Peyer's patch (tissue), 4 donors: ENCODE results near the gene GPR15. TPM values are rescaled to one million over a fixed set of nuclear protein-coding genes. Genes with fewer than 3 reads are reported as not detected.

Source experiments
- DNase-seq, 3 donors: peaks; one replicate each; pipeline ENCODE4 v3.0.0-alpha.2; 2017 to 2019
- H3K27ac ChIP-seq, 4 donors: fragments of 200-600 bp; sonication (generic); one replicate each; pipeline ENCODE4 v1.5.1; 2016 to 2019
- H3K27me3 ChIP-seq, 2 donors: fragments of 200-600 bp; sonication (generic); one replicate each; pipeline ENCODE4 v1.5.1; 2019
- H3K36me3 ChIP-seq, 3 donors: fragments of 200-600 bp; sonication (generic); one replicate each; pipeline ENCODE4 v1.5.1; 2016 to 2019
- H3K4me1 ChIP-seq, 4 donors: fragments of 200-600 bp; sonication (generic); one replicate each; pipeline ENCODE4 v1.5.1; 2016 to 2019
- H3K4me3 ChIP-seq, 4 donors: fragments of 200-600 bp; sonication (generic); 1 replicate in 3 of 4; 2 replicates in 1 of 4; pipeline ENCODE4 v1.5.1; 2016 to 2019; ENCODE audit warnings: mild to moderate bottlenecking in 1 of 4
- H3K9me3 ChIP-seq, 4 donors: fragments of 200-600 bp; sonication (generic); one replicate each; pipeline ENCODE4 v1.5.1; 2016 to 2019; ENCODE audit warnings: mild to moderate bottlenecking in 1 of 4
- POLR2A ChIP-seq, 2 donors: fragments of 450-650 bp; IDR thresholded peaks; one replicate each; pipeline ENCODE4 v1.5.1; 2017; ENCODE audit warnings: antibody characterized with exemption in 2 of 2, mild to moderate bottlenecking in 2 of 2, moderate library complexity in 2 of 2
- small RNA-seq, 2 donors: library from RNA; depleted of rRNA; stranded (forward); fragments of <200 nt; gene quantifications; one replicate each; pipeline ENCODE3, GENCODE V24; 2016
- total RNA-seq, 4 donors: library from RNA; depleted of rRNA; stranded (reverse); fragments of >200 nt; gene quantifications; one replicate each; pipeline ENCODE4 v1.1.0, GENCODE V29; 2016
- TF ChIP-seq, protein P1 (sequence below), 6 experiments: fragments of 450-650 bp in 4 of 6; fragments of 200-600 bp in 2 of 6; sonication (generic) in 1 of 6; IDR thresholded peaks; one replicate each; pipeline ENCODE4 v1.5.1; 2017 to 2019; ENCODE audit warnings: antibody characterized with exemption in 6 of 6, mild to moderate bottlenecking in 3 of 6, moderate library complexity in 1 of 6

GPR15 gene
- total RNA-seq, 4 donors from 2014 or later, result 1.2 to 26.4 (median 5.1) TPM; not detected in 1

DNA sequence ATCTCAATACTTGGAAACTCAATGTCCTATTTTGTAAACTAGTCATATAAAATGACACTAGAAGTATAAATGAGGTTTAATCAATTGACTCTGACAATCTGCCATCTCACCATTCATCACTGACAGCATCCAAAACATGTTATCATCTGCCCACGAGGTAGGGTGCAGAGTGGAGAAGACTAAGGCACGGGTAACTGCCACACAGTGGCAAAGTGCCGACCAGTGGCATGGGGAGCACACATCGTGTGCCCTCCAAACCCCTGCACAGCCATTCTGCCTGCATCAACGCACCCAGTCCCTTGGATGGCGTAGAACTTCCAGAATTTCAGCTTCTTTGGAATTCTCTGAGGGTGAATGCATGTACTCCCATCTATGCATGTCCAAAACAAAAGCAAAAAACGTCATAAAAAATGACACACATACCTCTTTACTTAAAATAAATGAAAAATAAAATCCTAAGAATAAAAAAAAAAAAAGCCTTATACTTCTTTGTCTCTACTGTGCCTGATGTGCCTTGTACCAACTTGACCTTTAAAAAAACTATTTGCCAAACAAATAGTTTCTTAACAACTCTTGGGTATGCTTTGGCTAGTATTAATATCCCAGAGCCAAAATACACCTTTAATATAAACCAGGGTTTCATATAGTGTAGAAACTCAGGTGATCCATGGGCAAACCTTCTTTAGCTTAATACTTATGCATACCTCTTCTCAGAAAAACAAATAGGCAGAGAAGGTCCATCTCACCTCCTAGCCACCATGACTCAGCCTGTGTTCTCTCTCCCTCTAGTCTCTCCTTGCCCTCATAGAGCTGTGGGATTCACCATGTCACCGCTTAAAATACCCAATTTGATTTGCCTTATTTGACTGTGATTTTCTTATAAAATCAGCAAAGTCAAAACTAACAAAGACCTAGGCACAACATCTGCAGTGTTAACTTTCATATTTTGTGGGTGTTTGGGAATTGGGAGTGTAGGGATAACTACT lies 48.9 kb downstream of the GPR15 start:
- no peak for TF ChIP-seq POLR2A (IDR thresholded peaks at IDR 0.05)
- TF ChIP-seq, protein P1, sequence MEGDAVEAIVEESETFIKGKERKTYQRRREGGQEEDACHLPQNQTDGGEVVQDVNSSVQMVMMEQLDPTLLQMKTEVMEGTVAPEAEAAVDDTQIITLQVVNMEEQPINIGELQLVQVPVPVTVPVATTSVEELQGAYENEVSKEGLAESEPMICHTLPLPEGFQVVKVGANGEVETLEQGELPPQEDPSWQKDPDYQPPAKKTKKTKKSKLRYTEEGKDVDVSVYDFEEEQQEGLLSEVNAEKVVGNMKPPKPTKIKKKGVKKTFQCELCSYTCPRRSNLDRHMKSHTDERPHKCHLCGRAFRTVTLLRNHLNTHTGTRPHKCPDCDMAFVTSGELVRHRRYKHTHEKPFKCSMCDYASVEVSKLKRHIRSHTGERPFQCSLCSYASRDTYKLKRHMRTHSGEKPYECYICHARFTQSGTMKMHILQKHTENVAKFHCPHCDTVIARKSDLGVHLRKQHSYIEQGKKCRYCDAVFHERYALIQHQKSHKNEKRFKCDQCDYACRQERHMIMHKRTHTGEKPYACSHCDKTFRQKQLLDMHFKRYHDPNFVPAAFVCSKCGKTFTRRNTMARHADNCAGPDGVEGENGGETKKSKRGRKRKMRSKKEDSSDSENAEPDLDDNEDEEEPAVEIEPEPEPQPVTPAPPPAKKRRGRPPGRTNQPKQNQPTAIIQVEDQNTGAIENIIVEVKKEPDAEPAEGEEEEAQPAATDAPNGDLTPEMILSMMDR (IDR thresholded peaks at IDR 0.05), result no peak
- DNase-seq, result no peak
- no peaks in the 10 kb centered on the region for H3K27me3 ChIP-seq
- H3K4me3 ChIP-seq, result no peak overlapping the region
- H3K4me1 ChIP-seq, result no peaks in the 10 kb centered on the region
- no peak overlapping the region for H3K27ac ChIP-seq
- H3K36me3 ChIP-seq, result peaks cover 0 to 42% (median 0%) of the 10 kb centered on the region in 3 donors
- H3K9me3 ChIP-seq, result no peaks in the 10 kb centered on the region

DNA sequence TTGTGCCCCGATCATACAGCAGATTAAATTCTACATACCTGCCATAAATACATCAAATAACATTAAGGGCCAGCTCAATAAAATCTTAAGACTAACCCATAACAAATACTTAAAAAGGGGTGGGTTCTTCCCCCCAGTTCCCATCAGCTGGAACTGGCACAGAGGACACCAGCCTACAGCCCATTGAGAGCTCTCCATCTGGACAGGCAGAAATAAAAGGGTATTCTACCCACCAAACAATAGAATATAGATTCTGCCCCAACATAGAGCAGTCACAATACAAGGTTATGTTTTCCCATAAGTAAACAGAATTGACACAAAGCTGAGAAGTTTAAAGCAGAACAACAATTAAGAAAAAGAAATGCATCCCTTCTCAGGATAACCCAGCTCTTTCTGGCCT lies 49.7 kb downstream of the GPR15 start:
- DNase-seq, result no peak
- Histone ChIP-seq H3K4me1 (no peaks in the 10 kb centered on the region), H3K9me3 (no peaks in the 10 kb centered on the region), H3K36me3 (peaks cover 0 to 43% (median 0%) of the 10 kb centered on the region in 3 donors), H3K27ac (no peak overlapping the region), H3K4me3 (no peak overlapping the region), H3K27me3 (no peaks in the 10 kb centered on the region)
- TF ChIP-seq POLR2A (IDR thresholded peaks at IDR 0.05), result no peak
- TF ChIP-seq, protein P1 (IDR thresholded peaks at IDR 0.05), result no peak

DNA sequence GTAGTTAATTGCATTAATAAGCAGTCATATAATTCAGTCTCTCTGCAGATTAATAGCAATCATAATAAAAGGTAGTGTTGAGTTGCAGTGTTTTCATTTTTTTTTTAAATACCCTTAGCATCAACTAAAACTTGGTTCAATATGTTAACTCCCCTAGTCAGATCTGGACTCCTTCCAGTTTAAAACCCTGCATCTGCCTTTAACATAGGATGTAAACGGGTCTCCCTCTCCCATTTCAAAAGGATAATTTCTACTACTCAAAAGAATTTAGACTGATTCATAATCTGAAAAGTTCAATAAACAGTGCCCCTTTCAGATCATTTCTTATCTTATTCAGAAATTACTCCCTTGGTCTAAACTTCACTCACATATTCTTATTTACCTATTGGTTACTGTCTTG lies 50.3 kb downstream of the GPR15 start:
- Histone ChIP-seq H3K9me3 (no peaks in the 10 kb centered on the region), H3K4me1 (no peaks in the 10 kb centered on the region), H3K4me3 (no peak overlapping the region), H3K27me3 (no peaks in the 10 kb centered on the region), H3K36me3 (peaks cover 0 to 43% (median 0%) of the 10 kb centered on the region in 3 donors), H3K27ac (no peak overlapping the region)
- TF ChIP-seq, protein P1 (IDR thresholded peaks at IDR 0.05), result no peak
- no peak for TF ChIP-seq POLR2A (IDR thresholded peaks at IDR 0.05)
- no peak for DNase-seq

DNA sequence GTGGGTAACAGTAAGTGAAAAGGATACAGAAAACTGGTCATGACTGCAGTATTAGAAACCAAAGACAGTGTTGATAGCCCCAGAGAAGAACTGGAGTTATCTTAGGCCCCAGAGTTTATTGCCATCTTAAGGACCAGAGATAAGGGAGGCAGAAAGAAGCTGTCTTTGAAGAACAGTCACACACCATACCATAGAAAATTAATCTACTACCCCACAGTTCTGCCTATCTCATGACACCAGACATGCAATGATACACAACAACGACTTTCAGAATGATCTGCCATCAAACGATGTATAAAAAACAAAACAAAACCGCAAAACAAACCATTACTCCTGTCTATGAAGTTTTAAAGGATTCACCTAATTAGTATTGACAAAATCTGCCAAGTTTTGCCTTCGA lies 52.0 kb downstream of the GPR15 start:
- TF ChIP-seq POLR2A (IDR thresholded peaks at IDR 0.05), result no peak
- TF ChIP-seq, protein P1 (IDR thresholded peaks at IDR 0.05), result no peak
- peaks cover 0 to 44% (median 0%) of the 10 kb centered on the region in 3 donors for H3K36me3 ChIP-seq
- H3K4me3 ChIP-seq, result no peak overlapping the region
- no peak for DNase-seq
- no peaks in the 10 kb centered on the region for H3K9me3 ChIP-seq
- H3K27me3 ChIP-seq, result no peaks in the 10 kb centered on the region
- no peaks in the 10 kb centered on the region for H3K4me1 ChIP-seq
- H3K27ac ChIP-seq, result no peak overlapping the region

Small RNA genes within 50 kb of the gene (small RNA-seq; reads per million reads assigned to genes)
- gene RPL38P4, result 0 reads per million in 2 donors

Other genes starting within 250 kb of the GPR15 start
- gene OR5H2, start 249.5 kb upstream of the GPR15 start, total RNA-seq, result not detected
- gene OR5K4, start 178.1 kb upstream of the GPR15 start, total RNA-seq, result not detected
- not detected for gene OR5K3, start 141.3 kb upstream of the GPR15 start, total RNA-seq
- gene OR5K1, start 68.8 kb upstream of the GPR15 start, total RNA-seq, result not detected
- gene OR5K2, start 34.3 kb upstream of the GPR15 start, total RNA-seq, result not detected
- gene CLDND1, start 9.1 kb upstream of the GPR15 start, total RNA-seq, result 100 to 1,000 TPM in 2 of 4 donors, 10 to 100 TPM in 2; 60.2 to 113 (median 96.7) TPM
- gene CPOX, start 61.6 kb downstream of the GPR15 start, total RNA-seq, result 10 to 100 TPM; 16.8 to 68.5 (median 36.0) TPM
- gene ST3GAL6, start 231.4 kb downstream of the GPR15 start, total RNA-seq, result 1 to 10 TPM; 1.6 to 6.6 (median 2.5) TPM